ENCODE results near the gene CEACAM16.

The CEACAM16 gene

DNA sequence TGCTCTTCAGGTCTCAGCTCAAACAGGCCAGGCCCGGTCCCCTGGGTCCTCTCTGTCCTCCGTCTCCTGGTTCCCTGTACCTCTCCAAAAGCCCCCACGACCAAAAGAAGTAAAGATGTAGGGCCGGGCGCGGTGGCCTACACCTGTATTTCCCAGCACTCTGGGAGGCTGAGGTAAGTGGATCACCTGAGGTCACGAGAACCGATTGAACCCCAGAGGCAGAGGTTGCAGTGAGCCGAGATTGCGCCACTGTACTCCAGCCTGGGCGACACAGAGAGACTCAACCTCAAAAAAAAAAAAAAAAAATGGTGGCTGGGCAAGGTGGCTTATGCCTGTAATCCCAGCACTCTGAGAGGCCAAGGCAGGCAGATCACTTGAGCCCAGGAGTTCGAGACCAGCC lies 27.5 kb downstream of the CEACAM16 start:
- DNase-seq = no peak

DNA sequence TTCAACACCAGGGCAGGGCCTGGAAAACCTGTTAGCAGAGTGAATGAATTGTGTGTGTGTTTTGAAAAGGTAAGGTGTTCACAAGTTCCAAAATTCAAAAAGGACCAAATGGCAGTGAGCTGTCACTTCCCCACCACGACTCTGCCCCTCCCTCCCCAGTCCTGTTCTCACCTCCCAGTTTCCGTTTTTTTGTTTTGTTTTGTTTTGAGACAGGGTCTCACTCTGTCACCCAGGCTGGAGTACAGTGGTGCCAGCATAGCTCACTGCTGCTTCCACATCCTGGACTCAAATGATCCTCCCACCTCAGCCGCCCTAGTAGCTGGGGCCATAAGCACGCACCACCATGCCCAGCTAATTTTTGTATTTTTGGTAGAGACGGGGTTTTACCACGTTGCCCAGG lies 29.2 kb downstream of the CEACAM16 start:
- no peak for DNase-seq

- no peak for DNase-seq
These were observed 30.6 kb downstream of the CEACAM16 start for GRCh38 chr19:44729516-44730033.

- no peak for DNase-seq
These were observed 32.1 kb downstream of the CEACAM16 start for GRCh38 chr19:44731081-44731480.

GRCh38 chr19:44731622-44732021 lies 32.7 kb downstream of the CEACAM16 start:
- DNase-seq = no peak

- DNase-seq = no peak
These were observed 33.5 kb downstream of the CEACAM16 start for GRCh38 chr19:44732235-44733014.

GRCh38 chr19:44734357-44734756 lies 35.4 kb downstream of the CEACAM16 start:
- no peak for DNase-seq

DNA sequence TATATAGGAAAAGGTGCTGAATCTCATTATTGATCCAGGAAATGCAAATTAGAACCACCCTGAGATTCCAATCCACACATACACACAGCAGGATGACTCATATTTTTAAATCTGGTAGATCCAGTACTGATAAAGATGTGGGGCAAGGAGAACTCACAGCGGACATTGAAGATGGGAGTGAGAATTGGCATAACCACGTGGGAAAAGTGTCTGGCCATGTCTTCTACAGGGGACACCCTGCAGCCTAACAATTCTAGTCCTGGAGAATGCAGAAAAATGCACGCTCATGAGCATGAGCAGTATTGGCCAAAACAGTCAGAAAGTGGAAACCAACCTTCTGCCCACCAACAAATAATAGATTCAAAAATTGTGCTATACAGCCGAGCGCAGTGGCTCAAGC lies 36.1 kb downstream of the CEACAM16 start:
- no peak for DNase-seq

DNA sequence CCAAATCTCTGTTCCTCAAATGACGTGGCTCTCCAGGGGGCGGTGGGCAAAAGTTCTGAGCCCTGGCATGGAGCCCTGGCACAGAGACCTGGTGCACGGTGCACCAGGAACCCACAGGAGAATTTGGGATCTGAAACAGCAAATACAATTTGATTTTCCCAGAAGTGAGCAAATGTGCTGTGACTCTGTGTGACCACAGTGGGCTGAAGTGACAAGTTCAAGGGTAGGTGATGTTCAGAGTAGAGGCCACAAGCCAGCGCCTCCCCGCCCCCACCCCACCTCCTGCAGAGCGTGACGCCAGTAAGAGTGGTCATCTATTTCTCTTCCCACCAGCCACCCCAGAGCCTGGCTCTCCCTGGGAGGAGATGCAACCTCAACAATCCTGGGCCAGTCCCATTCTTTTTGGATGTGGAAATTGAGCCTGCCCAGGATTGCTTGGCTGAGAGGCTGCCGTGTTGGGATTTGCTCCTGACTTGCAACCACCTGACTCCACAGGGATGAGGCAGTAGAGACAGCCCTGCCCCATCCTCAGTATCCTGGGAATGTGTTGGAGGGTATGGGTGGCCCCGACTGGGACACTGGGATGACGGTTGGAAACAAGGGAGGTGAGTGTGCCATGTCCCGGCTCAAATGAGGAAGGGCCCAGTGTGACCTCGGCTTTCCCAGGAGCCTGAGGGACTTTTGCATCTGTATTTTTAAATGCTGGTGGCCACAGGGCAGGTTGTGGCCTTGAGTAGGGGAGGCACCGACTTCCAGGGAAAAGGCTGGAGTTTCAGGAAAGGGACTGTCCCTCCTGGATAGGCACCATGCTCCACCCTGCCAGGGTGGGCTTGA lies 38.5 kb downstream of the CEACAM16 start:
- no peak for DNase-seq

- DNase-seq = no peak
These were observed 39.2 kb downstream of the CEACAM16 start for GRCh38 chr19:44738136-44738535.

DNA sequence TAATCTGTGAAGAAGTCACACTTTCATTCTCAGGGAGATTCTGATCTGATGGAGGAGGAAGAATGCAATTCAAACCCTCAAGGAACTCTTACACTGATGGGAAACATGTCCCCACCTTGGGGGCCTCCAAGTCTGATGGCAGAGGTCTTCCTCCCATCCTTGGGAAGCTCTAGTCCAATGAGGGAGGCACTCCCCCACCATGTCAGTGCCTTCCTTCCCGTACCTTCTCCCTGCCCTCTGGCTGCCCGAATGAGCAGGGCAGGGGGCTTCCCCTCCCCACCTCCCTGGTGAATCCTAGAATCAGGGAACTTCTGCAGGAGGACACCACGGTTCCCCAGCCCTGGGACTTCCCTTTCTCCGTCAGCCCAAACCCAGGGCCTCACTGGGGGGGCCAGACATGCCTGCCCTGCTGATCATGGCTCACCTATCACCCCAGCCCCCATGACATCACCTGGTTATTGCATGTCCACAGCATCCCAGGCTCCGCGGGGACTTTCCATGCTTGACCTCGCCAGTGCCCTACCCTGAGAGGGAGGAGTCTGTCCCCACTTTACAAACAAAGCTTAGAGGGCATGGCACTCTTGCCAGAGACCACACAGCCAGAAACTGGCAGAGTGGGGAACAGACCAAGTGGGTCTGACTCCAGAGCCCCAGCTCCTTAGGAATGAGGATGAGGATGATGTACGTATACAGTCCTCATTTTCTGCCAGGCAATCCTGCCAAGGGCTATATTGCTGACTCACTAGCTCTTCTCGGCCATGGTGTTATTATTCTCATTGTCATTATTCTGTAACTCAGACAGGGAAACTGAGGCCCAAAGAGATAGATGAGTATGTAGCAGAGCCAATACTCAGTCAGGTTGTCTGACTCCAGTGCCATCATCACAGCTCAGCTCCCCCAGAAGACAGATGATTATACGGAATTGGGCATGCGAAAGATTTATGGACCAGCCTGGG lies 39.9 kb downstream of the CEACAM16 start:
- DNase-seq = peak in 1 of 2 donors; percentile 60

- DNase-seq = no peak
These were observed 41.4 kb downstream of the CEACAM16 start for GRCh38 chr19:44740351-44740824.

- DNase-seq = no peak
These were observed 42.3 kb downstream of the CEACAM16 start for GRCh38 chr19:44741258-44741731.

DNA sequence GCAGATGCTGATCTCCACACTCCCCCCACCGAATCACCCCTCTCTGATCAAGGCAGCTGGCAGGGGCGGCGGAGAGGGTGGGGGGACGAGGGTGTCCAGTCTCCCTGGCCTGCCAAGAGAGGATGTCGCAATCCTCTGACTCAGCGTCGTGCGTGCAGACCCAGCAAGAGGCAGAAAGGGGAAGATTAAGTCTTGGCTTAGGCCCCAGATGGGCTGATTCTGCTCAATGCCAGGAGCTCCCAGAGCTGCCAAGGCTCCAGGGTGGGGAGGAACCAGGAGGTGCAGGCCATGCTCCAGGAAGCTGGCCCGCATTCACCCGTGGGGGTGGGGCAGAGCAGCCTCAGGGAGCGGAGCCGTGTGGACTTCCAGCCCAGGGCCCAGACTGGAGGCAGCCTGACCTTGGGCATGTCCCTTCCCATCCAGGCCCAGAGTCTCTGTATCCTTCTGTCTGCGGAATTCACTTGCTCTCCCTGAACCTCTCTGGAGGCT lies 42.9 kb downstream of the CEACAM16 start:
- DNase-seq = peak in 1 of 2 donors; percentile 78

DNA sequence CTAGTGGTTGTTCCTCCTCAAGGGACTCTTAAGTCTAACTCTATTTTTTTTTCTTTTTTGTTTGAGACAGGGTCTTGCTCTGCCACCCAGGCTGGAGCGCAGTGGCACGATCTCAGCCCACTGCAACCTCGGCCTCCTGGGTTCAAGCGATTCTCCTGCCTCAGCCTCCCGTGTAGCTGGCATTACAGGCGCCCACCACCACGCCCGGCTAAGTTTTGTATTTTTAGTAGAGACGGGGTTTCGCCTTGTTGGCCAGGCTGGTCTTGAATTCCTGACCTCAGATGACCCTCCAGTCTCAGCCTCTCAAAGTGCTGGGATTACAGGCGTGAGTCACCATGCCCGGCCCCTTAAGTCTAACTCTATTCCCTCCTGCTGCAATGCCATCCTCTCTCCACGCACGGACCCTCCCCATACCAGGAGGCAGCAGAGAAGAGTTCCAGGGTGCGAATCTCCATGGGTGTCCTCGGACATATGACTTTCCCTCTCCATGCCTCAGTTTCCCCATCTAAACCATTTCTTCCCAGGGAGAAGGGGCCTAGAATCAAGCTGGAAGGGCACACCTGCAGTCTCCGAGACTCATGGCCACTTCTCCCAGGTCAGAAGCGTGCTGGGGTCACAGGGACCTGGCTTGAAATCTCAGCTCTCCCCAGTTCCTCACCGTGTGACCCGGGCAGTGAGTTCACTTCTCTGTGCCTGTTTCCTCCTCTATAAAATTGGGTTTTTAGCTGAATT lies 43.5 kb downstream of the CEACAM16 start:
- no peak for DNase-seq

- no peak for DNase-seq
These were observed 46.0 kb downstream of the CEACAM16 start for GRCh38 chr19:44744871-44745332.

DNA sequence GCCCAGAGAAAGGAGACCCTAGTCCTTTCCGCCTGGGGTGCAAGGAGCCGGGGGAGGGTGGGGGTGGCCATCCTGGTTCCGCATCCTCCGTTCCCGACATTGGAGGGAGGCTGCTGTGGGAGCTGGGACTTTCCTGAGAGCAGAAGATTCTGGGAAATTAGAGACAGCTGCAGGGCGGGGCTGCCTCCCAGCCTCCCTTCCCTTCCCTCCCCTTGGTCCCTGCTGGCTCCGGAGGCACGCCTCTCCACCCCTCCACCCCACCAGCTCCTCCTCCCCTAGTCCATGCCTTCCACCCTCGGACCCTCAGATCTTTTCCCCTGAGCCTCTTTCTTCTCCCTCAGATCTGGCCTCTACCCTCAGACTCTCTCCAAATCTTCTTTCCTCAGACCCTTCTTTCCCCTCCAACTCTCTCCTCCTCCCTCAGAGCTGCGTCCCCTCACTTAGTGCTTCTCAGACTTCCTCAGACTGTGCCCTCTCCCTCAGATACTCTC lies 46.4 kb downstream of the CEACAM16 start:
- no peak for DNase-seq

- no peak for DNase-seq
These were observed 47.1 kb downstream of the CEACAM16 start for GRCh38 chr19:44745887-44746600.

DNA sequence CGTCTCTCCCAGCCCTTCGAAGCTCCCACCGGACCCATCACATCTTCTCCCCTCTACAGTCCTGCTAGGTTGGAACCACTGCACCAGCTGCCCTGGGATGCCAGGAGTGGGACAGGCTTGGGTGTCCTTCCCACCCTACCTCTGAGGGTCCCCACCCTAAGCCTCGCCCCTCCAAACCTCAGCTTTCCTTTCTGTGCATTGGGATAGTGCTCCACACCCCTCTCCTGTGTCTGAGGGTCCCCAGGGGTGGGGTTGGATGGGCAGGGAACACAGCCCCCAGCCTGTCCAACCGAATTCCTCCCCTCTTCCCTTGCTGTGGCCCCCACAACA lies 47.6 kb downstream of the CEACAM16 start:
- no peak for DNase-seq

GRCh38 chr19:44746946-44747738 lies 48.2 kb downstream of the CEACAM16 start:
- peak; percentile 94 to 96 for DNase-seq

Measured in CD4-positive, alpha-beta T cell treated with Interferon alpha-2 for 1 hour (primary cell).